Calu3 (cell line): Measurements from ENCODE around the gene GTF3C5. TPM values are rescaled to one million over a fixed set of nuclear protein-coding genes. Genes with fewer than 3 reads are reported as not detected.
"Not testable (repeated sequence)": the region's sequence is repeated elsewhere in the genome, so short reads cannot be mapped to it uniquely, and the experiment has no call there.

ENCODE experiments used
- BruUV-seq: library from RNA; stranded (reverse); fragments of 400-500 nt; replicated peaks from 2 replicates; lab custom pipeline; 2021; lab: Mats Ljungman, UMichigan
- CTCF ChIA-PET: fragments of 300-600 bp; sonication (Branson Sonifier 250); formaldehyde crosslinking; loops from one replicate; lab custom pipeline; 2022; ENCODE audit warnings: antibody characterized with exemption; lab: Charles Lee
- DNase-seq: peaks from one replicate; pipeline ENCODE4 v3.0.0; 2022
- H3K27ac Mint-ChIP-seq: one replicate; pipeline ENCODE4 v1.8.0; 2022; ENCODE audit warnings: mixed read lengths; ENCODE audit not compliant: unreplicated experiment
- H3K27me3 Mint-ChIP-seq: one replicate; pipeline ENCODE4 v1.8.0; 2022; ENCODE audit warnings: mixed read lengths; ENCODE audit not compliant: unreplicated experiment
- H3K36me3 Mint-ChIP-seq: one replicate; pipeline ENCODE4 v1.8.0; 2022; ENCODE audit warnings: mild to moderate bottlenecking, moderate library complexity, mixed read lengths; ENCODE audit not compliant: insufficient read depth, unreplicated experiment
- H3K4me1 Mint-ChIP-seq: one replicate; pipeline ENCODE4 v1.8.0; 2022; ENCODE audit warnings: mild to moderate bottlenecking, low read depth, mixed read lengths; ENCODE audit not compliant: unreplicated experiment
- H3K4me3 Mint-ChIP-seq: one replicate; pipeline ENCODE4 v1.8.0; 2022; ENCODE audit warnings: mild to moderate bottlenecking, low read depth, moderate library complexity, mixed read lengths; ENCODE audit not compliant: unreplicated experiment
- H3K9me3 Mint-ChIP-seq: one replicate; pipeline ENCODE4 v1.8.0; 2022; ENCODE audit warnings: low read depth, mixed read lengths; ENCODE audit not compliant: unreplicated experiment
- CTCF ChIP-seq: fragments of 200-600 bp; IDR thresholded peaks from one replicate; pipeline ENCODE4 v1.8.0; 2022; ENCODE audit warnings: antibody characterized with exemption; ENCODE audit not compliant: unreplicated experiment
- intact Hi-C: fragments of 100-400 bp; cut with micrococcal nuclease; formaldehyde crosslinking; loops from one replicate; pipeline ENCODE4 v1.10.0; 2022; ENCODE audit not compliant: unreplicated experiment
- total RNA-seq: library from RNA; stranded (reverse); gene quantifications from 2 replicates; pipeline ENCODE4 v1.2.3, GENCODE V29; 2022

Gene GTF3C5
- total RNA-seq, 1 experiment from 2014 or later = 43.7 TPM

DNA sequence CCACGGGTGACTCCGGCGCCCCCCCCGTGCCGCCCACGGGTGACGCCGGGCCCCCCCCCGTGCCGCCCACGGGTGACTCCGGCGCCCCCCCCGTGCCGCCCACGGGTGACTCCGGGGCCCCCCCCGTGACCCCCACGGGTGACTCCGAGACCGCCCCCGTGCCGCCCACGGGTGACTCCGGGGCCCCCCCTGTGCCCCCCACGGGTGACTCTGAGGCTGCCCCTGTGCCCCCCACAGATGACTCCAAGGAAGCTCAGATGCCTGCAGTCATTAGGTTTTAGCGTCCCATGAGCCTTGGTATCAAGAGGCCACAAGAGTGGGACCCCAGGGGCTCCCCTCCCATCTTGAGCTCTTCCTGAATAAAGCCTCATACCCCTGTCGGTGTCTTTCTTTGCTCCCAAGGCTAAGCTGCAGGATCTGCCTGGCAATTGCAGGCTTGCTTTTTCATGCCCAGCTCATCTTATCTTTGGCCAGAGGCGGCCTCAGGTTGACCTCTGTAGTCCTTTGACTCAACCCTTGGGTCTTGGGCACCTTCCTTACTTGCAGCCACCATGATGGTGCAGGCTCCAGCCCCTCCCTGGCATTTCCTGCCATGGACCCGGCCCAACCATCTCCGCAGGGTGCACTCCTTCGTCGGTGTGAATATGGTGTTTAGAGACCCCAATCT is 40.8 kb downstream of the GTF3C5 start:
- intact Hi-C loops = no loop called here
- TF ChIP-seq CTCF = no peak
- H3K9me3 Mint-ChIP-seq = no peaks in the 10 kb centered on the region
- no peak for DNase-seq
- CTCF ChIA-PET = interaction anchor here (0.8 kb wide), 1 partner anchor 9 kb away, joined by 3 read pairs; no protein-coding TSS in a partner anchor
- H3K36me3 Mint-ChIP-seq = no peaks in the 10 kb centered on the region
- H3K4me3 Mint-ChIP-seq = no peak overlapping the region
- H3K27me3 Mint-ChIP-seq = no peaks in the 10 kb centered on the region
- no TSS peak for BruUV-seq
- H3K27ac Mint-ChIP-seq = no peak overlapping the region
- no peaks in the 10 kb centered on the region for H3K4me1 Mint-ChIP-seq

- DNase-seq, intact Hi-C loops, H3K36me3 Mint-ChIP-seq, H3K27me3 Mint-ChIP-seq, BruUV-seq, H3K9me3 Mint-ChIP-seq, H3K4me1 Mint-ChIP-seq, H3K27ac Mint-ChIP-seq, H3K4me3 Mint-ChIP-seq: not testable (repeated sequence)
- CTCF ChIA-PET = interaction anchor here (0.8 kb wide), 1 partner anchor 8 kb away, joined by 3 read pairs; no protein-coding TSS in a partner anchor
Measured at GRCh38 chr9:133072210-133072609, 41.4 kb downstream of the GTF3C5 start.

DNA sequence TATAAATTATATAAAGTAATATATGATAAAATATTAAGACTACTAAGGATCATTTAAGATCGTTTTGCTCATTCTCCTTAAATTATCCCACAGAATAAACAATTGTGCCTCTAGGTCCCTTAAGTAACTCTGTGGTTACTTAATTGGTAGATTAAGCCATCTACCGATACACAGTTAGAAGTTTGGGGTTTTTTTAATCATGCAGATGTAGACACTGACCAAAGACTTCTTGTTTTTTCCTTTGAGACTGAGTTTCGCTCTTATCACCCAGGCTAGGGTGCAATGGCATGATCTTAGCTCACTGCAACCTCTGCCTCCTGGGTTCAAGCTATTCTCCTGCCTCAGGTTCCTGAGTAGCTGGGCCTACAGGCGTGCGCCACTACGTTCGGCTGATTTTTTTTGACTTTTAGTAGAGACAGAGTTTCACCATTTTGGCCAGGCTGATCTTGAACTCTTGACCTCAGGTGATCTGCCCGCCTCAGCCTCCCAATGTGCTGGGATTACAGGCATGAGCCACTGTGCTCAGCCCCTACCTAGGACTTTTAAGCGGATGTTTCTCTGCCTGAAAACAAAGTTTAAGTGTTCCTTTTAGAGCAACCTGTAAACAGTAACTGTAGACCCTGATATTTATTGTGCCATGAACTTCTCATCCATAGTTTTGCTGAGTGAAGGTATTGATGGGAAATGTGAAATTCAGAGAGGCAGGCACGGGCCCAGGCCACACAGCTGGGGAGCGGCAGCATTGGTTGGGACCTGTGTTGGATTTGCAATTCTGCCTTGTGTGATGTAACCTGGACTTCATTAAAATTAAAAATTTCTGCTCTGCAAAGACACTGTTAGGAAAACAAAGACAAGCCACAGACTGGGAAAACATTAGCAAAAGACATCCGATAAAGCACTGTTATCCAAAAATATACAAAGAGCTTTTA is 42.6 kb downstream of the GTF3C5 start:
- CTCF ChIA-PET = no interaction called here
- Mint-ChIP-seq H3K27ac (no peak overlapping the region), H3K4me3 (no peak overlapping the region), H3K27me3 (peaks cover 7% of the 10 kb centered on the region), H3K9me3 (no peaks in the 10 kb centered on the region), H3K4me1 (no peaks in the 10 kb centered on the region), H3K36me3 (no peaks in the 10 kb centered on the region)
- no peak for DNase-seq
- no peak for TF ChIP-seq CTCF
- intact Hi-C loops = no loop called here
- no TSS peak for BruUV-seq

DNA sequence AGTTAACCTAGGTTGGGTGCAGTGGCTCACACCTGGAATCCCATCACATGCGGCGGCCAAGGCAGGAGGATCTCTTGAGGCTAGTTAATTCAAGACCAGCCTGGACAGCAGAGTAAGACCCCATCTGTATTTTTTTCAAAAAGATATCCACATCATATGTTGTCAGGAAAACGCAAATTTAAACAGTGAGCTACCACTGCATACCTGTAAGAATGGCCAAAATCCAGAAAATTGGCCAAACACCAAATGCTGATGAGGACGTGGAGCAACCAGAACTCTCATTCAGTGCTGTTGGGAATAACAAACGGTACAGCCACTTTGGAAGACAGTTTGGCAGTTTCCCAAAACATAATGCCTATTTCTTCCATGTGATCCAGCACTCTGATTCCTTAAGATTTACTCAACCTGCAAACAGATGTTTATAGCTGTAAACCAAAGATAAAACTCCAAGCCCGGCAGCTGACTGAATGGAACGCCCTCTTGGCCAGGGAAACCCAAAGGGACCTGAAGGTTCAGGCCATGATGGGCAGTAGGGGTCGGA is 43.4 kb downstream of the GTF3C5 start:
- BruUV-seq = no TSS peak
- DNase-seq = no peak
- Mint-ChIP-seq H3K27me3 (peaks cover 8% of the 10 kb centered on the region), H3K4me3 (no peak overlapping the region), H3K9me3 (no peaks in the 10 kb centered on the region), H3K27ac (no peak overlapping the region), H3K4me1 (no peaks in the 10 kb centered on the region), H3K36me3 (no peaks in the 10 kb centered on the region)
- CTCF ChIA-PET = no interaction called here
- no peak for TF ChIP-seq CTCF
- intact Hi-C loops = no loop called here
